A673 (cell line): ENCODE results near the gene LUZP1. TPM values are rescaled to one million over a fixed set of nuclear protein-coding genes. Genes with fewer than 3 reads are reported as not detected.

Source experiments
- BruUV-seq: library from RNA; stranded (reverse); fragments of 400-500 nt; replicated peaks from 2 replicates; lab custom pipeline; 2021; lab: Mats Ljungman, UMichigan
- CTCF ChIA-PET: fragments of 300-600 bp; sonication (Branson Sonifier 250); formaldehyde crosslinking; loops from one replicate; lab custom pipeline; 2022; ENCODE audit warnings: antibody characterized with exemption; lab: Charles Lee
- POLR2A ChIA-PET: fragments of 300-600 bp; sonication (Branson Sonifier 250); formaldehyde crosslinking; loops from one replicate; lab custom pipeline; 2022; ENCODE audit warnings: antibody characterized with exemption; ENCODE audit not compliant: low non-redundant PET; lab: Charles Lee
- DNase-seq: peaks from one replicate; pipeline ENCODE4 v3.0.0-alpha.2; 2015; ENCODE audit warnings: low spot score
- H3K27ac ChIP-seq: fragments of 200-600 bp; sonication (generic); 2 replicates; pipeline ENCODE4 v1.5.1; 2016; ENCODE audit warnings: mixed run types, low read depth, mild to moderate bottlenecking, mixed read lengths, antibody characterized with exemption, low read length; ENCODE audit not compliant: poor library complexity, severe bottlenecking
- H3K27me3 ChIP-seq: fragments of 200-600 bp; sonication (generic); replicated peaks from 2 replicates; pipeline ENCODE4 v1.6.1; 2017; ENCODE audit warnings: mixed run types, low read depth, mild to moderate bottlenecking, mixed read lengths, antibody characterized with exemption, low read length; ENCODE audit not compliant: insufficient read depth, poor library complexity
- H3K36me3 ChIP-seq: fragments of 200-600 bp; sonication (generic); 2 replicates; pipeline ENCODE4 v1.6.1; 2016; ENCODE audit warnings: mixed run types, mild to moderate bottlenecking, mixed read lengths, antibody characterized with exemption, low read length; ENCODE audit not compliant: insufficient read depth, poor library complexity, severe bottlenecking
- H3K4me1 ChIP-seq: fragments of 200-600 bp; sonication (generic); 2 replicates; pipeline ENCODE4 v1.6.1; 2017; ENCODE audit warnings: mixed run types, mild to moderate bottlenecking, mixed read lengths, antibody characterized with exemption, low read length; ENCODE audit not compliant: insufficient read depth, poor library complexity, severe bottlenecking
- H3K4me3 ChIP-seq: fragments of 200-600 bp; sonication (generic); 2 replicates; pipeline ENCODE4 v1.5.1; 2016; ENCODE audit warnings: low read depth, mixed run types, mild to moderate bottlenecking, mixed read lengths, low read length; ENCODE audit not compliant: poor library complexity, severe bottlenecking
- H3K9me3 ChIP-seq: fragments of 200-600 bp; sonication (generic); 2 replicates; pipeline ENCODE4 v1.6.1; 2016; ENCODE audit warnings: mixed run types, low read depth, mild to moderate bottlenecking, mixed read lengths, antibody characterized with exemption, low read length; ENCODE audit not compliant: poor library complexity, severe bottlenecking
- EZH2 ChIP-seq: fragments of 200-600 bp; sonication (generic); IDR thresholded peaks from 2 replicates; pipeline ENCODE4 v1.6.1; 2017; ENCODE audit warnings: borderline replicate concordance, low read depth, mild to moderate bottlenecking, mixed read lengths, antibody characterized with exemption, low read length; ENCODE audit not compliant: poor library complexity, severe bottlenecking
- intact Hi-C: fragments of 100-400 bp; cut with micrococcal nuclease; formaldehyde crosslinking; loops from one replicate; pipeline ENCODE4 v1.10.0; 2022; ENCODE audit not compliant: unreplicated experiment
- total RNA-seq: library from RNA; stranded (reverse); gene quantifications from 2 replicates; pipeline ENCODE4 v1.2.3, GENCODE V29; 2021
- TF ChIP-seq, protein P1 (sequence below): fragments of 300-800, 200-600 bp; sonication (generic); conservative IDR thresholded peaks from 2 replicates; pipeline ENCODE4 v1.5.1; 2017; ENCODE audit warnings: low read depth, mild to moderate bottlenecking, antibody characterized with exemption, low read length, moderate library complexity, mixed read lengths

LUZP1 gene
- total RNA-seq, 1 experiment from 2014 or later = 34.9 TPM

DNA sequence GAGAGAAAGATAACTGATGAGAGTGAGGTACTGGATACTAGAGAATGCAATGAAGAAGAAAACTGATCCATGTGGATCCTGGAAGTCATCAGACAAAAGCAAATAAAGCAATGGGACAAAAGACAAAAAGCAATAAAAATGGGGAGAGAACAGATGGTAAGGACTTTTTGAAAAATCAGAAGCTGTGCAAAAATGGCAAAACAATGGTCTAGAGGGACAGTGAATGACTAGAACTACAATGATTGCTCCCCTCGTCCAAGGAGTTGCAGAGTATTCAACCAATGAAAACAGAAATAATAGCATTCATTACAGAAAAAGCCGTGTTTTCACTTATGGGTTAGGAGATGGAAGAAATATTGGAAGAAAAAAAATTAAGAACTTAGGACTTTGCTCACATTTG, 18.5 kb downstream of the LUZP1 start:
- H3K27ac ChIP-seq = no peak overlapping the region
- TF ChIP-seq EZH2 = no peak
- TF ChIP-seq, protein P1, sequence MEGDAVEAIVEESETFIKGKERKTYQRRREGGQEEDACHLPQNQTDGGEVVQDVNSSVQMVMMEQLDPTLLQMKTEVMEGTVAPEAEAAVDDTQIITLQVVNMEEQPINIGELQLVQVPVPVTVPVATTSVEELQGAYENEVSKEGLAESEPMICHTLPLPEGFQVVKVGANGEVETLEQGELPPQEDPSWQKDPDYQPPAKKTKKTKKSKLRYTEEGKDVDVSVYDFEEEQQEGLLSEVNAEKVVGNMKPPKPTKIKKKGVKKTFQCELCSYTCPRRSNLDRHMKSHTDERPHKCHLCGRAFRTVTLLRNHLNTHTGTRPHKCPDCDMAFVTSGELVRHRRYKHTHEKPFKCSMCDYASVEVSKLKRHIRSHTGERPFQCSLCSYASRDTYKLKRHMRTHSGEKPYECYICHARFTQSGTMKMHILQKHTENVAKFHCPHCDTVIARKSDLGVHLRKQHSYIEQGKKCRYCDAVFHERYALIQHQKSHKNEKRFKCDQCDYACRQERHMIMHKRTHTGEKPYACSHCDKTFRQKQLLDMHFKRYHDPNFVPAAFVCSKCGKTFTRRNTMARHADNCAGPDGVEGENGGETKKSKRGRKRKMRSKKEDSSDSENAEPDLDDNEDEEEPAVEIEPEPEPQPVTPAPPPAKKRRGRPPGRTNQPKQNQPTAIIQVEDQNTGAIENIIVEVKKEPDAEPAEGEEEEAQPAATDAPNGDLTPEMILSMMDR = no peak
- CTCF ChIA-PET = no interaction called here
- DNase-seq = no peak
- POLR2A ChIA-PET = interaction anchor here (0.5 to 0.6 kb wide), 3 partner anchors 33 to 694 kb away, joined by 3 to 7 read pairs (median 5); no protein-coding TSS in a partner anchor
- BruUV-seq = no TSS peak
- no peaks in the 10 kb centered on the region for H3K9me3 ChIP-seq
- H3K27me3 ChIP-seq = no peaks in the 10 kb centered on the region
- H3K36me3 ChIP-seq = no peaks in the 10 kb centered on the region
- H3K4me1 ChIP-seq = no peaks in the 10 kb centered on the region
- no peak overlapping the region for H3K4me3 ChIP-seq
- intact Hi-C loops = no loop called here

DNA sequence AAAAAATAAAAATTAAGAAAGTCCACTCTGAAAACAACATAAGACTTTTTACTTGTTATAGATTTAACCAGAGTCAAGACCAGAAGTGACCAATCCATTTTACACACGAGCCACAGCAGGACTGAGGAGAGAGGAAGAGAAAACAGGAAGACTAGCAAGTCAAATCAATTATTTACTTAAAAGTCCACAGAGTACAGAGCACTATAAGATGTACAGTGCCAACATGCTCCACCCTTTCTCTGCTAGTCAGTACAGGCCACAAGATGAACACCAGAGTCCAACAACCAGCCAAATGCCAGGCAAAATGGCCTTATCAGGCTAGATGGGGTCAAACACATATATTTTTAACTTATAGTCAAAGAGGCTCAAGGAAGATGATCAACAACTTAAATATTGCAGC, 19.5 kb downstream of the LUZP1 start:
- Histone ChIP-seq H3K9me3 (no peaks in the 10 kb centered on the region), H3K27ac (no peak overlapping the region), H3K4me1 (no peaks in the 10 kb centered on the region), H3K36me3 (no peaks in the 10 kb centered on the region), H3K4me3 (no peak overlapping the region), H3K27me3 (no peaks in the 10 kb centered on the region)
- POLR2A ChIA-PET = no interaction called here
- CTCF ChIA-PET = no interaction called here
- DNase-seq = no peak
- TF ChIP-seq EZH2 = no peak
- TF ChIP-seq, protein P1 = no peak
- intact Hi-C loops = no loop called here
- BruUV-seq = no TSS peak

DNA sequence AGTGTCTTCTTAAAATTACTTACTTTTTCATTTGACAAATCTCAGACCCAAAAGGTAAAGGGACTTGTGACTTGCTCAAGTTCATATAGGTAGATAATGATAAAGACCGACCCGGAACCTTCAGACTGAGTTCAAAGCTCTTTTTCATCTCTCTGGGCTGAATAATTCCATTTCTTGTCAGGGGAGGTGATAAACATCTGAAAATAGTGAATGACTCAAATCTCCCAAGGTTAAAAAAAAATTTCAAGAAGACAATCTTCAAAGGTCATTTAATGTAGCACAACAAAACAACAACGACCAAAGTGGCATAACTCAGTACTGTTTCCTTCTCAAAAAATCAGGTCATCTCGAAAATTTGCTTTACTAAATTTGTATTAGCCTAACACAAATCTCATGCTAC, 20.6 kb downstream of the LUZP1 start:
- Histone ChIP-seq H3K4me3 (no peak overlapping the region), H3K9me3 (no peaks in the 10 kb centered on the region), H3K27me3 (no peaks in the 10 kb centered on the region), H3K27ac (no peak overlapping the region), H3K4me1 (no peaks in the 10 kb centered on the region), H3K36me3 (no peaks in the 10 kb centered on the region)
- no peak for DNase-seq
- ChIA-PET CTCF (no interaction called here), POLR2A (no interaction called here)
- intact Hi-C loops = no loop called here
- no TSS peak for BruUV-seq
- TF ChIP-seq, protein P1 = no peak
- TF ChIP-seq EZH2 = no peak
